GM23248 (cell line): ENCODE measurements around the gene ACVR1.

ENCODE experiments used
- EZH2 ChIP-seq: fragments of 200-600 bp; sonication (generic); IDR thresholded peaks from 2 replicates; pipeline ENCODE4 v1.6.1; 2018; ENCODE audit warnings: antibody characterized with exemption, mild to moderate bottlenecking; ENCODE audit not compliant: insufficient read depth, poor library complexity, severe bottlenecking
- EZH2phosphoT487 ChIP-seq: fragments of 200-600 bp; sonication (generic); IDR thresholded peaks from 2 replicates; pipeline ENCODE4 v1.6.1; 2018; ENCODE audit warnings: antibody characterized with exemption, moderate library complexity, mild to moderate bottlenecking, low read depth; ENCODE audit not compliant: insufficient read depth

GRCh38 chr2:157784169-157784822, 91.8 kb downstream of the ACVR1 start:
- TF ChIP-seq EZH2phosphoT487 (no peak), EZH2 (no peak)
